GM12878 (cell line): ENCODE measurements around the gene SORCS1. TPM values are rescaled to one million over a fixed set of nuclear protein-coding genes. Genes with fewer than 3 reads are reported as not detected.

Experiments used
- ATAC-seq: fragments of 200-7000 bp; cut with Tn5 transposase; 3 replicates; pipeline ENCODE4 v1.9.1; 2020; ENCODE audit warnings: mild to moderate bottlenecking, moderate library complexity
- BruUV-seq: library from RNA; stranded (reverse); fragments of 400-500 nt; replicated peaks from 2 replicates; lab custom pipeline; 2021; lab: Mats Ljungman, UMichigan
- CTCF ChIA-PET: fragments of 300-600 bp; sonication (Branson Sonifier 250); formaldehyde crosslinking; extraction: SDS; loops from one replicate; lab custom pipeline; 2021; ENCODE audit warnings: inconsistent platforms; lab: Yijun Ruan, JAX
- POLR2A ChIA-PET: fragments of 350-600 bp; formaldehyde crosslinking; extraction: SDS; loops from one replicate; lab custom pipeline; 2021; ENCODE audit warnings: inconsistent platforms; lab: Charles Lee
- RAD21 ChIA-PET: fragments of 300-600 bp; sonication (Branson Sonifier 250); formaldehyde crosslinking; loops from one replicate; lab custom pipeline; 2023; ENCODE audit warnings: antibody characterized with exemption; ENCODE audit not compliant: unreplicated experiment; lab: Charles Lee
- SMC1A ChIA-PET: fragments of 300-600 bp; sonication (Branson Sonifier 250); formaldehyde crosslinking; loops from one replicate; lab custom pipeline; 2023; ENCODE audit not compliant: unreplicated experiment, uncharacterized antibody; lab: Charles Lee
- DNase-seq: peaks from one replicate; pipeline ENCODE4 v3.0.0-alpha.2; 2011; ENCODE audit warnings: low read depth, low spot score
- FAIRE-seq: peaks from 3 replicates; lab custom pipeline; 2011; peaks lifted over from hg19 to GRCh38; lab: Jason Lieb, UNC
- H2AFZ ChIP-seq: 2 replicates; pipeline ENCODE4 v1.6.0; 2011; ENCODE audit warnings: low read depth, low read length, control low read depth; ENCODE audit not compliant: control insufficient read depth
- H3K27ac ChIP-seq: 2 replicates; pipeline ENCODE4 v1.5.1; 2011; ENCODE audit warnings: control low read depth; ENCODE audit not compliant: control insufficient read depth, insufficient read depth
- H3K27me3 ChIP-seq, 2 experiments: replicated peaks in 1 of 2; 2 replicates each; pipeline versions ENCODE4 v1.6.0 to v1.6.1; 2011; ENCODE audit warnings: low read length in 1 of 2; ENCODE audit not compliant: control insufficient read depth in 2 of 2, insufficient read depth in 2 of 2
- H3K36me3 ChIP-seq, 2 experiments: 2 replicates each; pipeline ENCODE4 v1.5.1; 2011; ENCODE audit warnings: low read length in 1 of 2; ENCODE audit not compliant: control insufficient read depth in 2 of 2, insufficient read depth in 2 of 2
- H3K4me1 ChIP-seq: 2 replicates; pipeline ENCODE4 v1.6.1; 2011; ENCODE audit warnings: mild to moderate bottlenecking, low read length, moderate library complexity, mixed read lengths; ENCODE audit not compliant: control insufficient read depth, insufficient read depth
- H3K4me2 ChIP-seq: 2 replicates; pipeline ENCODE4 v1.6.0; 2011; ENCODE audit warnings: control low read depth; ENCODE audit not compliant: control insufficient read depth, insufficient read depth
- H3K4me3 ChIP-seq: fragments of 200-600 bp; sonication (generic); 2 replicates; pipeline ENCODE4 v1.5.1; 2016
- H3K79me2 ChIP-seq: 2 replicates; pipeline ENCODE4 v1.6.0; 2011; ENCODE audit warnings: low read length; ENCODE audit not compliant: control insufficient read depth, insufficient read depth
- H3K9ac ChIP-seq: 2 replicates; pipeline ENCODE4 v1.8.0; 2011; ENCODE audit warnings: low read length, control low read depth, mixed read lengths; ENCODE audit not compliant: control insufficient read depth, insufficient read depth
- H3K9me3 ChIP-seq: replicated peaks from 3 replicates; pipeline ENCODE4 v1.5.1; 2011; ENCODE audit warnings: mild to moderate bottlenecking, low read length; ENCODE audit not compliant: control insufficient read depth, insufficient read depth
- H4K20me1 ChIP-seq: 2 replicates; pipeline ENCODE4 v1.6.0; 2011; ENCODE audit not compliant: control insufficient read depth, insufficient read depth
- ASH2L ChIP-seq: fragments of 300-600, 200-600 bp; sonication (generic); IDR thresholded peaks from 2 replicates; pipeline ENCODE4 v1.6.1; 2017; ENCODE audit warnings: low read depth, mild to moderate bottlenecking, borderline replicate concordance
- ETV6 ChIP-seq, 2 experiments: fragments of 450-650 bp in 1 of 2; IDR thresholded peaks in 1 of 2; conservative IDR thresholded peaks in 1 of 2; 2 replicates each; pipeline ENCODE4 v1.6.1; 2014; ENCODE audit warnings: antibody characterized with exemption in 1 of 2, borderline replicate concordance in 1 of 2, low read depth in 1 of 2, mild to moderate bottlenecking in 1 of 2, moderate library complexity in 1 of 2
- NBN ChIP-seq: fragments of 450-650 bp; IDR thresholded peaks from 2 replicates; pipeline ENCODE4 v1.6.1; 2016
- RFX5 ChIP-seq: IDR thresholded peaks from 2 replicates; pipeline ENCODE4 v1.6.1; 2011; ENCODE audit warnings: low read depth, low read length, improper control_type of control experiment
- RUNX3 ChIP-seq: IDR thresholded peaks from 2 replicates; pipeline ENCODE4 v1.6.1; 2012; ENCODE audit warnings: low read length, inconsistent platforms
- WGBS: methylation state at CpG from one replicate; pipeline ENCODE4 v1.1.6; 2016; ENCODE audit warnings: low lambda C conversion rate; ENCODE audit not compliant: insufficient replicate concordance, insufficient coverage; ENCODE audit errors: missing lambda C conversion rate; 5-methylcytosine and 5-hydroxymethylcytosine counted together
- in situ Hi-C: fragments of 300-500 bp; cut with MboI; formaldehyde crosslinking; loops from 9 replicates; pipeline ENCODE4 v1.14.3; 2018; ENCODE audit warnings: mixed read lengths
- intact Hi-C: fragments of 100-400 bp; cut with micrococcal nuclease; formaldehyde crosslinking; loops from one replicate; pipeline ENCODE4 v1.14.2; 2022; ENCODE audit not compliant: unreplicated experiment
- polyA plus RNA-seq, 11 experiments: library from polyadenylated mRNA; depleted of rRNA in 4 of 11; unstranded in 6 of 11; stranded (reverse) in 5 of 11; fragments of >200 nt; fragmentation: Nextera tagmentation in 4 of 11; fragmentation: Illumina TruSeq in 1 of 11; extraction: Ambion mirVana in 4 of 11; extraction: Trizol in 1 of 11; gene quantifications; 1 replicate in 1 of 11; 2 replicates in 10 of 11; pipeline versions ENCODE4 v1.2.1 to v1.2.3, GENCODE V29; 2011 to 2016; ENCODE audit warnings: inconsistent platforms in 2 of 11, missing spikeins in 2 of 11, low read depth in 1 of 11
- total RNA-seq, 4 experiments: library from RNA; depleted of rRNA in 3 of 4; stranded (reverse); fragments of >200 nt in 3 of 4; fragmentation: Illumina TruSeq in 1 of 4; extraction: Trizol in 1 of 4; gene quantifications; 2 replicates each; pipeline versions ENCODE4 v1.2.1 to v1.2.3, GENCODE V29; 2013 to 2021
- TF ChIP-seq, protein P1 (sequence below): fragments of 450-650 bp; IDR thresholded peaks from 2 replicates; pipeline ENCODE4 v1.6.1; 2017; ENCODE audit warnings: antibody characterized with exemption, mild to moderate bottlenecking, moderate library complexity
- TF ChIP-seq, protein P2 (sequence below): fragments of 450-650 bp; IDR thresholded peaks from 2 replicates; pipeline ENCODE4 v1.6.1; 2017; ENCODE audit warnings: mild to moderate bottlenecking, low read depth, inconsistent platforms; ENCODE audit not compliant: poor library complexity, severe bottlenecking
- TF ChIP-seq, protein P3 (sequence below): fragments of 450-650 bp; IDR thresholded peaks from 2 replicates; pipeline ENCODE4 v1.6.1; 2016; ENCODE audit warnings: mild to moderate bottlenecking
- TF ChIP-seq, protein P4 (sequence below): IDR thresholded peaks from 2 replicates; pipeline ENCODE4 v1.6.1; 2012; ENCODE audit warnings: low read length, inconsistent platforms
- TF ChIP-seq, protein P5 (sequence below): fragments of 450-650 bp; IDR thresholded peaks from 2 replicates; pipeline ENCODE4 v1.6.1; 2017; ENCODE audit warnings: borderline replicate concordance

The SORCS1 gene
- total and polyA plus RNA-seq, 10 of the 15 experiments (the other 5 are each of a cell fraction or from before 2014, with no cell fraction given), result 0.02 to 9.6 (median 0.06) TPM; not detected in 3

DNA sequence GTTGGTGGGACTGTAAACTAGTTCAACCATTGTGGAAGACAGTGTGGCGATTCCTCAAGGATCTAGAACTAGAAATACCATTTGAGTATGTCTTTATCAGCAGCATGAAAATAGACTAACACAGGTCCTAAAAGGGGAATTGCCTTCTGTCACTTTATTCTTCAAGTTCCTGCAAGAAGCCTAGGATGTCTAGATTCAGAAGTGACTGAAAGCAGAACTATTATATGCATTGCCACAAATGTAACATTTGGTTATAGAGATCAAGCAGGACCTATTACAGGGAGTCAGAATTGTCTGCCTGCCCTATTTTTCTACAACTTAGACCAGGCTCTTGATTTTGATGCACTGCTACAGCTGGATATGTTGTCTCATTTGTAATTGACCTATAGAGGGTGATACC lies 364.7 kb downstream of the SORCS1 start:
- no peak overlapping the region for H3K4me2 ChIP-seq
- 0% methylated on average over 1 of the region's 1 CpG for WGBS
- ATAC-seq (no peak), DNase-seq (no peak), FAIRE-seq (no peak)
- H3K9me3 ChIP-seq, result no peaks in the 10 kb centered on the region; the same call in 2 of the 3 replicates
- CTCF ChIA-PET, result no interaction called here
- H2AFZ ChIP-seq, result no peak overlapping the region
- no peak overlapping the region for H3K9ac ChIP-seq
- POLR2A ChIA-PET, result no interaction called here
- no peaks in the 10 kb centered on the region for H3K79me2 ChIP-seq
- intact Hi-C loops (loop anchor here (5.0 kb wide), 1 partner anchor 133 kb away; no protein-coding TSS in a partner anchor), in situ Hi-C loops (no loop called here)
- BruUV-seq, result no TSS peak
- SMC1A ChIA-PET, result interaction anchor here (1.5 kb wide), 1 partner anchor 181 kb away, joined by 3 read pairs; no protein-coding TSS in a partner anchor
- no peak overlapping the region for H3K27ac ChIP-seq
- RAD21 ChIA-PET, result interaction anchor here (0.6 to 2.2 kb wide), 2 partner anchors 63 to 181 kb away, joined by 3 to 5 read pairs; no protein-coding TSS in a partner anchor
- H3K36me3 ChIP-seq, result no peaks in the 10 kb centered on the region
- H3K4me1 ChIP-seq, result no peaks in the 10 kb centered on the region
- H4K20me1 ChIP-seq, result no peaks in the 10 kb centered on the region
- TF ChIP-seq ETV6 (conservative IDR thresholded peaks at IDR 0.05 in 1 of 2, IDR thresholded peaks at IDR 0.05 in 1 of 2; ENCODE audit: borderline replicate concordance in 1 of 2, low read depth in 1 of 2), result no peak
- TF ChIP-seq NBN, result no peak
- TF ChIP-seq, protein P1, sequence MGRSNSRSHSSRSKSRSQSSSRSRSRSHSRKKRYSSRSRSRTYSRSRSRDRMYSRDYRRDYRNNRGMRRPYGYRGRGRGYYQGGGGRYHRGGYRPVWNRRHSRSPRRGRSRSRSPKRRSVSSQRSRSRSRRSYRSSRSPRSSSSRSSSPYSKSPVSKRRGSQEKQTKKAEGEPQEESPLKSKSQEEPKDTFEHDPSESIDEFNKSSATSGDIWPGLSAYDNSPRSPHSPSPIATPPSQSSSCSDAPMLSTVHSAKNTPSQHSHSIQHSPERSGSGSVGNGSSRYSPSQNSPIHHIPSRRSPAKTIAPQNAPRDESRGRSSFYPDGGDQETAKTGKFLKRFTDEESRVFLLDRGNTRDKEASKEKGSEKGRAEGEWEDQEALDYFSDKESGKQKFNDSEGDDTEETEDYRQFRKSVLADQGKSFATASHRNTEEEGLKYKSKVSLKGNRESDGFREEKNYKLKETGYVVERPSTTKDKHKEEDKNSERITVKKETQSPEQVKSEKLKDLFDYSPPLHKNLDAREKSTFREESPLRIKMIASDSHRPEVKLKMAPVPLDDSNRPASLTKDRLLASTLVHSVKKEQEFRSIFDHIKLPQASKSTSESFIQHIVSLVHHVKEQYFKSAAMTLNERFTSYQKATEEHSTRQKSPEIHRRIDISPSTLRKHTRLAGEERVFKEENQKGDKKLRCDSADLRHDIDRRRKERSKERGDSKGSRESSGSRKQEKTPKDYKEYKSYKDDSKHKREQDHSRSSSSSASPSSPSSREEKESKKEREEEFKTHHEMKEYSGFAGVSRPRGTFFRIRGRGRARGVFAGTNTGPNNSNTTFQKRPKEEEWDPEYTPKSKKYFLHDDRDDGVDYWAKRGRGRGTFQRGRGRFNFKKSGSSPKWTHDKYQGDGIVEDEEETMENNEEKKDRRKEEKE, result no peak
- TF ChIP-seq, protein P2, sequence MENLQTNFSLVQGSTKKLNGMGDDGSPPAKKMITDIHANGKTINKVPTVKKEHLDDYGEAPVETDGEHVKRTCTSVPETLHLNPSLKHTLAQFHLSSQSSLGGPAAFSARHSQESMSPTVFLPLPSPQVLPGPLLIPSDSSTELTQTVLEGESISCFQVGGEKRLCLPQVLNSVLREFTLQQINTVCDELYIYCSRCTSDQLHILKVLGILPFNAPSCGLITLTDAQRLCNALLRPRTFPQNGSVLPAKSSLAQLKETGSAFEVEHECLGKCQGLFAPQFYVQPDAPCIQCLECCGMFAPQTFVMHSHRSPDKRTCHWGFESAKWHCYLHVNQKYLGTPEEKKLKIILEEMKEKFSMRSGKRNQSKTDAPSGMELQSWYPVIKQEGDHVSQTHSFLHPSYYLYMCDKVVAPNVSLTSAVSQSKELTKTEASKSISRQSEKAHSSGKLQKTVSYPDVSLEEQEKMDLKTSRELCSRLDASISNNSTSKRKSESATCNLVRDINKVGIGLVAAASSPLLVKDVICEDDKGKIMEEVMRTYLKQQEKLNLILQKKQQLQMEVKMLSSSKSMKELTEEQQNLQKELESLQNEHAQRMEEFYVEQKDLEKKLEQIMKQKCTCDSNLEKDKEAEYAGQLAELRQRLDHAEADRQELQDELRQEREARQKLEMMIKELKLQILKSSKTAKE, result no peak
- TF ChIP-seq, protein P3, sequence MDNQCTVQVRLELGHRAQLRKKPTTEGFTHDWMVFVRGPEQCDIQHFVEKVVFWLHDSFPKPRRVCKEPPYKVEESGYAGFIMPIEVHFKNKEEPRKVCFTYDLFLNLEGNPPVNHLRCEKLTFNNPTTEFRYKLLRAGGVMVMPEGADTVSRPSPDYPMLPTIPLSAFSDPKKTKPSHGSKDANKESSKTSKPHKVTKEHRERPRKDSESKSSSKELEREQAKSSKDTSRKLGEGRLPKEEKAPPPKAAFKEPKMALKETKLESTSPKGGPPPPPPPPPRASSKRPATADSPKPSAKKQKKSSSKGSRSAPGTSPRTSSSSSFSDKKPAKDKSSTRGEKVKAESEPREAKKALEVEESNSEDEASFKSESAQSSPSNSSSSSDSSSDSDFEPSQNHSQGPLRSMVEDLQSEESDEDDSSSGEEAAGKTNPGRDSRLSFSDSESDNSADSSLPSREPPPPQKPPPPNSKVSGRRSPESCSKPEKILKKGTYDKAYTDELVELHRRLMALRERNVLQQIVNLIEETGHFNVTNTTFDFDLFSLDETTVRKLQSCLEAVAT, result no peak
- no peak for TF ChIP-seq RFX5
- TF ChIP-seq ASH2L, result no peak
- TF ChIP-seq, protein P4, sequence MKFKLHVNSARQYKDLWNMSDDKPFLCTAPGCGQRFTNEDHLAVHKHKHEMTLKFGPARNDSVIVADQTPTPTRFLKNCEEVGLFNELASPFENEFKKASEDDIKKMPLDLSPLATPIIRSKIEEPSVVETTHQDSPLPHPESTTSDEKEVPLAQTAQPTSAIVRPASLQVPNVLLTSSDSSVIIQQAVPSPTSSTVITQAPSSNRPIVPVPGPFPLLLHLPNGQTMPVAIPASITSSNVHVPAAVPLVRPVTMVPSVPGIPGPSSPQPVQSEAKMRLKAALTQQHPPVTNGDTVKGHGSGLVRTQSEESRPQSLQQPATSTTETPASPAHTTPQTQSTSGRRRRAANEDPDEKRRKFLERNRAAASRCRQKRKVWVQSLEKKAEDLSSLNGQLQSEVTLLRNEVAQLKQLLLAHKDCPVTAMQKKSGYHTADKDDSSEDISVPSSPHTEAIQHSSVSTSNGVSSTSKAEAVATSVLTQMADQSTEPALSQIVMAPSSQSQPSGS, result no peak
- TF ChIP-seq, protein P5, sequence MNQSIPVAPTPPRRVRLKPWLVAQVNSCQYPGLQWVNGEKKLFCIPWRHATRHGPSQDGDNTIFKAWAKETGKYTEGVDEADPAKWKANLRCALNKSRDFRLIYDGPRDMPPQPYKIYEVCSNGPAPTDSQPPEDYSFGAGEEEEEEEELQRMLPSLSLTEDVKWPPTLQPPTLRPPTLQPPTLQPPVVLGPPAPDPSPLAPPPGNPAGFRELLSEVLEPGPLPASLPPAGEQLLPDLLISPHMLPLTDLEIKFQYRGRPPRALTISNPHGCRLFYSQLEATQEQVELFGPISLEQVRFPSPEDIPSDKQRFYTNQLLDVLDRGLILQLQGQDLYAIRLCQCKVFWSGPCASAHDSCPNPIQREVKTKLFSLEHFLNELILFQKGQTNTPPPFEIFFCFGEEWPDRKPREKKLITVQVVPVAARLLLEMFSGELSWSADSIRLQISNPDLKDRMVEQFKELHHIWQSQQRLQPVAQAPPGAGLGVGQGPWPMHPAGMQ, result no peak
- TF ChIP-seq RUNX3, result no peak
- no peak overlapping the region for H3K4me3 ChIP-seq
- H3K27me3 ChIP-seq, result no peaks in the 10 kb centered on the region
